Neural cell (in vitro differentiated cells): ENCODE results near the gene D2HGDH. TPM values are rescaled to one million over a fixed set of nuclear protein-coding genes. Genes with fewer than 3 reads are reported as not detected.

Source experiments
- H2AFZ ChIP-seq: fragments of 200-600, 300-800 bp; sonication (generic), shearing (Covaris generic); 2 replicates; pipeline ENCODE4 v1.6.0; 2014; ENCODE audit warnings: low read depth, mild to moderate bottlenecking, antibody characterized with exemption, low read length, moderate library complexity
- H3F3A ChIP-seq: fragments of 200-600 bp; shearing (Covaris generic); 2 replicates; pipeline ENCODE4 v1.6.1; 2016; ENCODE audit warnings: mild to moderate bottlenecking, moderate library complexity, mixed read lengths, antibody characterized with exemption, low read length; ENCODE audit not compliant: insufficient read depth, poor library complexity, severe bottlenecking
- H3K27ac ChIP-seq: fragments of 200-600, 300-800 bp; sonication (generic), shearing (Covaris generic); 2 replicates; pipeline ENCODE4 v1.5.1; 2014; ENCODE audit warnings: mild to moderate bottlenecking, low read length, moderate library complexity
- H3K27me3 ChIP-seq: fragments of 300-800, 200-600 bp; sonication (generic), shearing (Covaris generic); 2 replicates; pipeline ENCODE4 v1.6.0; 2014; ENCODE audit warnings: mild to moderate bottlenecking, low read depth, low read length, moderate library complexity; ENCODE audit not compliant: insufficient read depth
- H3K36me3 ChIP-seq: fragments of 300-800, 200-600 bp; sonication (generic), shearing (Covaris generic); 2 replicates; pipeline ENCODE4 v1.5.1; 2014; ENCODE audit warnings: mild to moderate bottlenecking, antibody characterized with exemption, low read length, moderate library complexity; ENCODE audit not compliant: insufficient read depth
- H3K4me2 ChIP-seq: fragments of 300-800, 200-600 bp; sonication (generic), shearing (Covaris generic); 2 replicates; pipeline ENCODE4 v1.6.0; 2014; ENCODE audit warnings: mild to moderate bottlenecking, low read length
- H3K4me3 ChIP-seq: fragments of 300-800, 200-600 bp; sonication (generic), shearing (Covaris generic); 2 replicates; pipeline ENCODE4 v1.5.1; 2014; ENCODE audit warnings: mild to moderate bottlenecking, low read length, moderate library complexity
- H3K79me2 ChIP-seq: fragments of 200-600 bp; shearing (Covaris generic); replicated peaks from 2 replicates; pipeline ENCODE4 v1.6.0; 2014; ENCODE audit warnings: mild to moderate bottlenecking, low read length, moderate library complexity; ENCODE audit not compliant: insufficient read depth
- H3K9ac ChIP-seq: fragments of 300-800, 200-600 bp; sonication (generic), shearing (Covaris generic); 2 replicates; pipeline ENCODE4 v1.6.1; 2016; ENCODE audit warnings: mild to moderate bottlenecking, low read length, mixed read lengths
- H3K9me2 ChIP-seq: fragments of 200-600 bp; shearing (Covaris generic); 2 replicates; pipeline ENCODE4 v1.6.1; 2016; ENCODE audit warnings: mild to moderate bottlenecking, low read length, mixed read lengths; ENCODE audit not compliant: insufficient read depth
- H3K9me3 ChIP-seq: fragments of 200-600, 300-800 bp; sonication (generic), shearing (Covaris generic); 2 replicates; pipeline ENCODE4 v1.6.1; 2016; ENCODE audit warnings: mild to moderate bottlenecking, mixed run types, low read length, moderate library complexity, mixed read lengths
- H4K20me1 ChIP-seq: fragments of 200-600 bp; shearing (Covaris generic); 2 replicates; pipeline ENCODE4 v1.6.1; 2016; ENCODE audit warnings: mild to moderate bottlenecking, mixed run types; ENCODE audit not compliant: insufficient read depth
- EP300 ChIP-seq: fragments of 450-650 bp; conservative IDR thresholded peaks from 2 replicates; pipeline ENCODE4 v1.6.1; 2014; ENCODE audit warnings: antibody characterized with exemption, mild to moderate bottlenecking, moderate library complexity; ENCODE audit not compliant: poor library complexity, severe bottlenecking
- EZH2 ChIP-seq: fragments of 200-600, 300-800 bp; shearing (Covaris generic), sonication (generic); IDR thresholded peaks from 2 replicates; pipeline ENCODE4 v1.6.1; 2014; ENCODE audit warnings: antibody characterized with exemption, low read length, borderline replicate concordance, mild to moderate bottlenecking; ENCODE audit not compliant: insufficient read depth, poor library complexity, severe bottlenecking
- MXI1 ChIP-seq: fragments of 450-650 bp; conservative IDR thresholded peaks from 2 replicates; pipeline ENCODE4 v1.6.1; 2014; ENCODE audit warnings: antibody characterized with exemption, mild to moderate bottlenecking; ENCODE audit not compliant: poor library complexity, severe bottlenecking
- POLR2AphosphoS5 ChIP-seq: IDR thresholded peaks from 2 replicates; pipeline ENCODE4 v1.6.1; 2012
- RAD21 ChIP-seq: fragments of 450-650 bp; conservative IDR thresholded peaks from 2 replicates; pipeline ENCODE4 v1.6.1; 2014; ENCODE audit warnings: antibody characterized with exemption, mild to moderate bottlenecking, moderate library complexity
- SMC3 ChIP-seq: fragments of 450-650 bp; conservative IDR thresholded peaks from 2 replicates; pipeline ENCODE4 v1.6.1; 2014; ENCODE audit warnings: antibody characterized with exemption, mild to moderate bottlenecking, moderate library complexity; ENCODE audit not compliant: poor library complexity
- TAF1 ChIP-seq: IDR thresholded peaks from 2 replicates; pipeline ENCODE4 v1.6.1; 2012; ENCODE audit warnings: low read depth
- polyA plus RNA-seq: library from polyadenylated mRNA; depleted of rRNA; stranded (reverse); fragments of >200 nt; gene quantifications from 2 replicates; pipeline ENCODE4 v1.2.3, GENCODE V29; 2014
- TF ChIP-seq, protein P1 (sequence below): IDR thresholded peaks from 2 replicates; pipeline ENCODE4 v1.6.1; 2012; ENCODE audit warnings: borderline replicate concordance
- TF ChIP-seq, protein P2 (sequence below): fragments of 450-650 bp; IDR thresholded peaks from 2 replicates; pipeline ENCODE4 v1.5.1; 2014; ENCODE audit warnings: antibody characterized with exemption, mild to moderate bottlenecking, moderate library complexity; ENCODE audit not compliant: poor library complexity, severe bottlenecking

D2HGDH gene
- polyA plus RNA-seq, 1 donor from 2014 or later = 12.6 TPM

DNA sequence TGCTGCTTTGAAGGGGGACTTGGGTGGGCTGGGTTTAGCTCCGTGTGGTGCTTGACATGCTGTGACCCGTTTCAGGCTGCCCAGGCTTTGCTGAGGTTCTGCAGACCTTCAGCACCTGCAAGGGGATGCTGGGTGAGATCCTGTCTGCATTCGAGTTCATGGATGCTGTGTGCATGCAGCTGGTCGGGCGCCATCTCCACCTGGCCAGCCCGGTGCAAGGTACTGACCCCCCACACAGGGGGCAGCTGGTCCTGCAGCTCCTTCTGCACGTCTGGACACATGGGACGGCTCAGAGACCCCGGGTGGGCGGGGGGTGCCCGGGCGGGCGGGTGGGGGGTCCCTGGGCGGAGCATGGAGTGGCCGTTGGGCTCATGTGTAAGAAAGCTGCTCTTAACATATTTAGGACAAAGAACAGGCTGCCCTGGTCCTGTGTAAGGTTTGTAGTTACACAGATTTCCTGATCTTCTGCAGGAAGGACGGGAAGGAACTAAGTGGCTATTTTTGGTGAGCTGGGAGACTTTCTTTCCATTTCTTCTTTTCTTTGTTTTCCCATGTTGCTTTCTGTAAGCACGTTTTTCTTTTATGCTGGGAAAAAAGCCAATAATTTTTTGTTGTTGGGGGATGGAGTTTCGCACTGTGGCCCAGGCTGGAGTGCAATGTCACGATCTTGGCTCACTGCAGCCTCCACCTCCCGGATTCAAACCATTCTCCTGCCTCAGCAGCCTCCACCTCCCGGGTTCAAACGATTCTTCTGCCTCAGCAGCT is 15.8 kb downstream of the D2HGDH start:
- no peak overlapping the region for H3K4me3 ChIP-seq
- no peak overlapping the region for H3K4me2 ChIP-seq
- H3K9me3 ChIP-seq = peaks cover 4% of the 10 kb centered on the region
- H3F3A ChIP-seq = no peaks in the 10 kb centered on the region
- H3K9me2 ChIP-seq = no peaks in the 10 kb centered on the region
- no peak for TF ChIP-seq EZH2
- H3K27ac ChIP-seq = no peak overlapping the region
- no peaks in the 10 kb centered on the region for H4K20me1 ChIP-seq
- H2AFZ ChIP-seq = no peak overlapping the region
- no peaks in the 10 kb centered on the region for H3K79me2 ChIP-seq
- no peaks in the 10 kb centered on the region for H3K27me3 ChIP-seq
- no peaks in the 10 kb centered on the region for H3K36me3 ChIP-seq
- H3K9ac ChIP-seq = no peak overlapping the region

DNA sequence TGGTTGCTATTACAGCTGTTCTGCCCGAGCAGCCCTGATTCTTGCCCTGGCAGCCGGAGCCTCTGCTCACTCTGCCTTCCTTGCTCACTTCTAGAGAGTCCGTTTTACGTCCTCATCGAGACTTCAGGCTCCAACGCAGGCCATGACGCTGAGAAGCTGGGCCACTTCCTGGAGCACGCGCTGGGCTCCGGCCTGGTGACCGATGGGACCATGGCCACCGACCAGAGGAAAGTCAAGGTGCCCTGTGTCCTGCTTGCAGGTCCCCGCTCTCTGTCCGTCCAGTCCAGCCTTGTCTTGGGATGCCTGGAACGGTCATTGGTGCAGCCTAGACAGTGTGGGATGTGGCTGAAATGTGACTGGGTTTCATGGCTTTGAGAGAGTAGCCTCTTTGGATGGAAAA is 16.7 kb downstream of the D2HGDH start:
- Histone ChIP-seq H3F3A (no peaks in the 10 kb centered on the region), H3K4me2 (no peak overlapping the region), H3K27ac (no peak overlapping the region), H3K4me3 (no peak overlapping the region), H4K20me1 (no peaks in the 10 kb centered on the region), H2AFZ (no peak overlapping the region), H3K9me3 (no peaks in the 10 kb centered on the region), H3K27me3 (no peaks in the 10 kb centered on the region), H3K36me3 (no peaks in the 10 kb centered on the region), H3K9me2 (no peaks in the 10 kb centered on the region), H3K79me2 (no peaks in the 10 kb centered on the region), H3K9ac (no peak overlapping the region)
- no peak for TF ChIP-seq SMC3
- TF ChIP-seq EZH2 = no peak
- TF ChIP-seq EP300 = no peak
- no peak for TF ChIP-seq POLR2AphosphoS5
- TF ChIP-seq, protein P1, sequence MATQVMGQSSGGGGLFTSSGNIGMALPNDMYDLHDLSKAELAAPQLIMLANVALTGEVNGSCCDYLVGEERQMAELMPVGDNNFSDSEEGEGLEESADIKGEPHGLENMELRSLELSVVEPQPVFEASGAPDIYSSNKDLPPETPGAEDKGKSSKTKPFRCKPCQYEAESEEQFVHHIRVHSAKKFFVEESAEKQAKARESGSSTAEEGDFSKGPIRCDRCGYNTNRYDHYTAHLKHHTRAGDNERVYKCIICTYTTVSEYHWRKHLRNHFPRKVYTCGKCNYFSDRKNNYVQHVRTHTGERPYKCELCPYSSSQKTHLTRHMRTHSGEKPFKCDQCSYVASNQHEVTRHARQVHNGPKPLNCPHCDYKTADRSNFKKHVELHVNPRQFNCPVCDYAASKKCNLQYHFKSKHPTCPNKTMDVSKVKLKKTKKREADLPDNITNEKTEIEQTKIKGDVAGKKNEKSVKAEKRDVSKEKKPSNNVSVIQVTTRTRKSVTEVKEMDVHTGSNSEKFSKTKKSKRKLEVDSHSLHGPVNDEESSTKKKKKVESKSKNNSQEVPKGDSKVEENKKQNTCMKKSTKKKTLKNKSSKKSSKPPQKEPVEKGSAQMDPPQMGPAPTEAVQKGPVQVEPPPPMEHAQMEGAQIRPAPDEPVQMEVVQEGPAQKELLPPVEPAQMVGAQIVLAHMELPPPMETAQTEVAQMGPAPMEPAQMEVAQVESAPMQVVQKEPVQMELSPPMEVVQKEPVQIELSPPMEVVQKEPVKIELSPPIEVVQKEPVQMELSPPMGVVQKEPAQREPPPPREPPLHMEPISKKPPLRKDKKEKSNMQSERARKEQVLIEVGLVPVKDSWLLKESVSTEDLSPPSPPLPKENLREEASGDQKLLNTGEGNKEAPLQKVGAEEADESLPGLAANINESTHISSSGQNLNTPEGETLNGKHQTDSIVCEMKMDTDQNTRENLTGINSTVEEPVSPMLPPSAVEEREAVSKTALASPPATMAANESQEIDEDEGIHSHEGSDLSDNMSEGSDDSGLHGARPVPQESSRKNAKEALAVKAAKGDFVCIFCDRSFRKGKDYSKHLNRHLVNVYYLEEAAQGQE = no peak
- TF ChIP-seq, protein P2, sequence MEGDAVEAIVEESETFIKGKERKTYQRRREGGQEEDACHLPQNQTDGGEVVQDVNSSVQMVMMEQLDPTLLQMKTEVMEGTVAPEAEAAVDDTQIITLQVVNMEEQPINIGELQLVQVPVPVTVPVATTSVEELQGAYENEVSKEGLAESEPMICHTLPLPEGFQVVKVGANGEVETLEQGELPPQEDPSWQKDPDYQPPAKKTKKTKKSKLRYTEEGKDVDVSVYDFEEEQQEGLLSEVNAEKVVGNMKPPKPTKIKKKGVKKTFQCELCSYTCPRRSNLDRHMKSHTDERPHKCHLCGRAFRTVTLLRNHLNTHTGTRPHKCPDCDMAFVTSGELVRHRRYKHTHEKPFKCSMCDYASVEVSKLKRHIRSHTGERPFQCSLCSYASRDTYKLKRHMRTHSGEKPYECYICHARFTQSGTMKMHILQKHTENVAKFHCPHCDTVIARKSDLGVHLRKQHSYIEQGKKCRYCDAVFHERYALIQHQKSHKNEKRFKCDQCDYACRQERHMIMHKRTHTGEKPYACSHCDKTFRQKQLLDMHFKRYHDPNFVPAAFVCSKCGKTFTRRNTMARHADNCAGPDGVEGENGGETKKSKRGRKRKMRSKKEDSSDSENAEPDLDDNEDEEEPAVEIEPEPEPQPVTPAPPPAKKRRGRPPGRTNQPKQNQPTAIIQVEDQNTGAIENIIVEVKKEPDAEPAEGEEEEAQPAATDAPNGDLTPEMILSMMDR = no peak
- no peak for TF ChIP-seq MXI1
- no peak for TF ChIP-seq TAF1
- no peak for TF ChIP-seq RAD21
